Activated T-helper 17 cell treated with anti-CD3 and anti-CD28 coated beads, Interleukin-2, amount 50 U/mL, for 72 hours (primary cell): ENCODE results near the gene CROCC2. TPM values are rescaled to one million over a fixed set of nuclear protein-coding genes. Genes with fewer than 3 reads are reported as not detected.

Experiments used
- ATAC-seq: fragments of 150-1000 bp; cut with Tn5 transposase; replicated peaks from 2 replicates; pipeline ENCODE4 v1.10.0; 2021; ENCODE audit warnings: mild to moderate bottlenecking, moderate library complexity
- H3K27ac Mint-ChIP-seq: one replicate; pipeline ENCODE4 v1.8.0; 2022; ENCODE audit warnings: mixed read lengths
- H3K27me3 Mint-ChIP-seq: one replicate; pipeline ENCODE4 v1.8.0; 2022; ENCODE audit warnings: mixed read lengths
- H3K36me3 Mint-ChIP-seq: one replicate; pipeline ENCODE4 v1.8.0; 2022; ENCODE audit warnings: low read depth, mild to moderate bottlenecking, mixed read lengths
- H3K4me1 Mint-ChIP-seq: one replicate; pipeline ENCODE4 v1.8.0; 2022; ENCODE audit warnings: mixed read lengths
- H3K4me3 Mint-ChIP-seq: one replicate; pipeline ENCODE4 v1.8.0; 2022; ENCODE audit warnings: mild to moderate bottlenecking, mixed read lengths
- H3K9me3 Mint-ChIP-seq: one replicate; pipeline ENCODE4 v1.8.0; 2022; ENCODE audit warnings: mixed read lengths
- total RNA-seq, 2 donors: library from RNA; stranded (reverse); gene quantifications; one replicate each; pipeline ENCODE4 v1.2.3, GENCODE V29; 2022

CROCC2 gene
- total RNA-seq, 2 donors from 2014 or later = not detected

GRCh38 chr2:240954436-240955305 is 48.5 kb downstream of the CROCC2 start:
- H3K36me3 Mint-ChIP-seq = no peaks in the 10 kb centered on the region
- no peak overlapping the region for H3K27ac Mint-ChIP-seq
- H3K4me3 Mint-ChIP-seq = no peak overlapping the region
- no peaks in the 10 kb centered on the region for H3K27me3 Mint-ChIP-seq
- ATAC-seq = no peak
- H3K9me3 Mint-ChIP-seq = no peaks in the 10 kb centered on the region
- H3K4me1 Mint-ChIP-seq = no peaks in the 10 kb centered on the region

- no peaks in the 10 kb centered on the region for H3K36me3 Mint-ChIP-seq
- H3K4me1 Mint-ChIP-seq = no peaks in the 10 kb centered on the region
- no peak overlapping the region for H3K4me3 Mint-ChIP-seq
- no peak overlapping the region for H3K27ac Mint-ChIP-seq
- H3K27me3 Mint-ChIP-seq = no peaks in the 10 kb centered on the region
- no peaks in the 10 kb centered on the region for H3K9me3 Mint-ChIP-seq
- ATAC-seq = no peak
Measured at GRCh38 chr2:240955306-240956170, 49.4 kb downstream of the CROCC2 start.

- no peak for ATAC-seq
- Mint-ChIP-seq H3K36me3 (no peaks in the 10 kb centered on the region), H3K4me1 (no peaks in the 10 kb centered on the region), H3K27me3 (no peaks in the 10 kb centered on the region), H3K27ac (no peak overlapping the region), H3K9me3 (no peaks in the 10 kb centered on the region), H3K4me3 (no peak overlapping the region)
Measured at GRCh38 chr2:240956171-240956934, 50.2 kb downstream of the CROCC2 start.

DNA sequence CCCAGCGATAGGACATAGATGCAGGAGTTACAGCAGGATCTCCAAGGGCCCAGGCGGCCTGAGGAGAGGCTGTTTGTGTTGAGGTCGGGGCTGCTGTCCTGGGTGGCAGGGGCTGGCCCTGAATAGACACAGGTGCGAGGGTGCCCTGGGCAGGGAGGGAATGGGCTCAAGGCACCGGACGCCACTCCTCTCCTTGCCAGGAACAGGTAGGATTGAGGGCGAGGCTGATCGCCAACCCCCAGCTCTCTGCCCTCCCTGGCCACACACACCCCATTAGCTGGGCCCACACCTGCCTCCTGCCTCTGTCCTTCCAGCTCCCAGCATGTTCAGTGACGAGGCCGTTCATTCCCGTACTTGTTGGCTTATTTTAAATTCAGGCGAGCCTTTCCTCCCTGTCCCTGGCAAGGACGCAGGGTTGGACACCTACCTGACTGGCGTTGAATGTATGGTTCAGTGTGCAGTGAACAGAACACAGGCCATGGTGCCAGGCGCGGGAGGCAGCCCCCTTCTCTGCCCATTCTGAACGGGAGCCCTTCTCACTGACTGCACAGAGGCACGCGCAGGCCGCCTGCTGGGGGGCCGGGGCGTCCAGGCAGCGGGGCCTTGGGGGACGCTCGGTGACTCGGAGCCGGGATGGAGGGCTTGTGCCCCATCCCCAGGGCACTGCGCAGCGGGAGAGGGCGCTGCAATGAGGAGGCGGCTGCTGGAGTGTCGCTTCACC is 51.0 kb downstream of the CROCC2 start:
- no peak overlapping the region for H3K4me3 Mint-ChIP-seq
- no peaks in the 10 kb centered on the region for H3K27me3 Mint-ChIP-seq
- H3K4me1 Mint-ChIP-seq = no peaks in the 10 kb centered on the region

GRCh38 chr2:240957656-240958365 is 51.7 kb downstream of the CROCC2 start:
- ATAC-seq = no peak
- no peaks in the 10 kb centered on the region for H3K36me3 Mint-ChIP-seq
- no peaks in the 10 kb centered on the region for H3K4me1 Mint-ChIP-seq
- H3K9me3 Mint-ChIP-seq = no peaks in the 10 kb centered on the region
- H3K27me3 Mint-ChIP-seq = no peaks in the 10 kb centered on the region
- no peak overlapping the region for H3K27ac Mint-ChIP-seq
- no peak overlapping the region for H3K4me3 Mint-ChIP-seq

More for the DNA sequence above, 51.0 kb downstream of the CROCC2 start:
- Mint-ChIP-seq H3K36me3 (no peaks in the 10 kb centered on the region), H3K27ac (no peak overlapping the region), H3K9me3 (no peaks in the 10 kb centered on the region)
- no peak for ATAC-seq

DNA sequence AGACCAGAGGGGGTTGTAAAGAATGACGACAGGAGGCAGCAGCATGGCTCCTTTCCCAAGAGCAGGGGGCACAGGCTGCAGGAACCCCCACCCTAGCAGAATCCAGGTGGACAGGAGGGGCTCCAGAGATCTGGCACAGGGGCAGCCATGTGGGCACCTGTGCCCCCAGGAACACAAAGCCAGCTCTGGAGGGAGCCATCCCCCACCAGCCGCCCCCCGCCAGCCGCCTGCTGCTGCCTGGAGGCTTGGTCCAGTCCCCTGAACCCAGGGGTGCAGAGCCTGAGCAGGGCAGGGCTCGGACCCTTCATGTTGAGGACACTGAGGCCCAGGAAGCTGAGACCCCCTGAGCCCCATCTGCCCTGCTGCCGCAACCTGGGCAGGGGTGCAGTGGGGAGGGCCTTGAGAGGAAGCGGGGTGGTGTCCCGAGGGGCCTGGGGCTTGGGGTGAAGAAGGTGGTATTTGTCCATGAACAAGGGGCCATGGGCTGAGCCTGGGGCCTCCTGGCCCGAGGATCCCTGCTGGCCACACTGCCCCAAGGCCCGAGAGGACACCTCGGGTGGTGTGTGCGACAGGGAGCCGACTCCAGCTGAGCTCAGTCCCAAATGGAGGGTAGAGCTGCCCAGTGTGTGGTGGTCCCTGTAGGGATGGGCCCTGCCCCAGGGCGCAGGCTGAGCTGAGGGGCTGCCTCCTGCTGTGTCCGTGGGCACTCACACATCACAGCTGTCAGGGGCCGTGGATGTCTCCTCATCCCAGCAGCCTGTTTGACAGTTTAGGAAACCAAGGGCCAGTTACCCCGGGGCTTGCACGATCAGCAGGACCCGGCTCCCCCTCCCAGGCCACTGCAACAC is 52.5 kb downstream of the CROCC2 start:
- Mint-ChIP-seq H3K4me1 (no peaks in the 10 kb centered on the region), H3K9me3 (no peaks in the 10 kb centered on the region), H3K27me3 (no peaks in the 10 kb centered on the region), H3K4me3 (no peak overlapping the region), H3K27ac (no peak overlapping the region), H3K36me3 (no peaks in the 10 kb centered on the region)
- no peak for ATAC-seq

- Mint-ChIP-seq H3K4me1 (no peaks in the 10 kb centered on the region), H3K9me3 (no peaks in the 10 kb centered on the region), H3K36me3 (no peaks in the 10 kb centered on the region), H3K4me3 (no peak overlapping the region), H3K27me3 (no peaks in the 10 kb centered on the region), H3K27ac (no peak overlapping the region)
- no peak for ATAC-seq
Measured at GRCh38 chr2:240959214-240959940, 53.2 kb downstream of the CROCC2 start.

- ATAC-seq = no peak
- Mint-ChIP-seq H3K27ac (no peak overlapping the region), H3K9me3 (no peaks in the 10 kb centered on the region), H3K36me3 (no peaks in the 10 kb centered on the region), H3K4me1 (no peaks in the 10 kb centered on the region), H3K27me3 (no peaks in the 10 kb centered on the region), H3K4me3 (no peak overlapping the region)
Measured at GRCh38 chr2:240959941-240960308, 53.8 kb downstream of the CROCC2 start.

DNA sequence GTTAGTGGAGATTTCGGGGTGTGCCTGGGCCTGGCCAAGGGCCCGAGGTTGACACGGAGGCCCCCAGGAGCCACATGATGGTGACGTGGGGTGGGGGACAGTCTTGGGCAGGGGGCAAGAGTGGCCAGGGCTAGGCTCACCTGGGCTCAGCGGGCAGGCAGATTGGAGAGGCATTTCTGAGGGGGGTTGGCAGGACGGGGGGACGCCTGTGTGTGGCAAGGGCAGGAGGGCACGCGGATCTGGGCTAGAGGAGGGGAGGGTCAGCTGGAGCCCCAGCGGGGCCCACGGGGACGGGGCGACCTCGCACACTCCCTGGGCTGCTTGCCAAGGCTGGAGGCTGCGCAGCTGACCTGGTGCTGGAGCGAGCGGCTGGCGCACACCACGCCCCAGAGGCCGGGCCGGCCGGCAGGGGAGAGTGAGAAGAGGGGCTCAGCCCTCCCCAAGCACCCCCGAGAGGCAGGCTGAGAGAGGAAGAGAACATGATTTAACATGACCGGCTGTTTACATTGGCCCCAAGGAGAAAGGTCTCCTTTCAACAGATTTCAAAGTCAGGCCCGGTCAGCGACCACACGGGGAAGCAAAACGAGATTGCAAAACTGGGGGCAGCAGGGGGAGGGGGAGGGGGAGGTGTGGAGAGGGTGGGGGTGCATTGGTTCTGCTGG is 54.3 kb downstream of the CROCC2 start:
- H3K27ac Mint-ChIP-seq = no peak overlapping the region

DNA sequence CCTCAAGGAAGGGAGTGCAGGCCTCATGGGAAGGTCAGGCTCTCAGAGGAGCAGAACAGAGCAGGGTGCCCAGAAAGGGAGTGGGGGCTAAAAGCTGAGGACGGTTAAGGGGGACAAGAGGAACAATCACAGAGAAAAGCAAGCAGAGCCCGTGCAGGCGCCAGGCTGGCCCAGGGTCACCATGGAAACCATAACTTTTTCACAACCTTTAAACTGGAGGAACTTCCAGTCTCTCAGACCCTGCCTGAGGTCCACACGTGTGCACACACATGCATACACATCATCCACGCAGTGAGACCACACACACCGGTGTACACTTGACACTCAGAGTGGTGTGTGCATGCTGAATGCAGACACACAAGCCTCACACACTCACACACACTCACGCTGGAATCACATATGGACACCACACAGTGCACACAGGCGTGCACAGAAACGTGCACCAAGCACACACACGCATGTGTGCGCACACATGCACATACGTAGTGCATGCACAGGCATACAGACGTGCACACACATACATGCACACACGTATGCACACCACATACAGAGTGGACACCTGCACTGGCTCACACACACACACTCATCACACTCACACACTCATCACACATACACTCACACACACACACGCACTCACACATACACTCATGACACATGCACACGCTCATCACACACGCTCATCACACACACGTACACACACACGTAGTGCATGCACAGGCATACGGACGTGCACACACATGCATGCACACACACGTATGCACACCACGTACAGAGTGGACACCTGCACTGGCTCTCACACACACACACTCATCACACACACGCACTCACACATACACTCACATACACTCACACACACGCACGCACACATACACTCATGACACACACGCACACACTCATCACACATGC is 55.1 kb downstream of the CROCC2 start:
- no peaks in the 10 kb centered on the region for H3K4me1 Mint-ChIP-seq
- no peak overlapping the region for H3K4me3 Mint-ChIP-seq
- no peak overlapping the region for H3K27ac Mint-ChIP-seq
- H3K27me3 Mint-ChIP-seq = no peaks in the 10 kb centered on the region
- no peaks in the 10 kb centered on the region for H3K9me3 Mint-ChIP-seq
- no peaks in the 10 kb centered on the region for H3K36me3 Mint-ChIP-seq
- ATAC-seq = no peak

More for the DNA sequence above, 54.3 kb downstream of the CROCC2 start:
- no peaks in the 10 kb centered on the region for H3K27me3 Mint-ChIP-seq
- H3K36me3 Mint-ChIP-seq = no peaks in the 10 kb centered on the region
- H3K4me1 Mint-ChIP-seq = no peaks in the 10 kb centered on the region
- no peak for ATAC-seq
- H3K4me3 Mint-ChIP-seq = no peak overlapping the region
- H3K9me3 Mint-ChIP-seq = no peaks in the 10 kb centered on the region

DNA sequence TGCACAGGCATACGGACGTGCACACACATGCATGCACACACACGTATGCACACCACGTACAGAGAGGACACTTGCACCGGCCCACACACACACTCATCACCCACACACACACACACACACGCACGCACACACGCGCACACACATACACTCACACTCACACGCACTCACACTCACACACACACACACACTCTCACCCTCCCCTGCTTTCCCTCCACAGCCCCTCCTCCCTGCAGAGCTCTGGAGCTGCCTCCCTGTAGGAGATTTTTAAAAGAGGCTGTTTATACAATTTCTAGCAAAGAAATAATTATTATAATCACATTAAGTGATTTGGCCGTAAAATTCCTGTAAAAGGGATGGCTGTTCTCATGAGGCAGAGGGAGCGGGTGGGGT is 55.8 kb downstream of the CROCC2 start:
- no peak overlapping the region for H3K27ac Mint-ChIP-seq
- H3K9me3 Mint-ChIP-seq = no peaks in the 10 kb centered on the region
- ATAC-seq = no peak
- H3K4me1 Mint-ChIP-seq = no peaks in the 10 kb centered on the region
- H3K36me3 Mint-ChIP-seq = no peaks in the 10 kb centered on the region
- H3K27me3 Mint-ChIP-seq = no peaks in the 10 kb centered on the region
- no peak overlapping the region for H3K4me3 Mint-ChIP-seq
